Thoracic aorta (tissue), 2 donors: Measurements from ENCODE around the gene SMIM17. TPM values are rescaled to one million over a fixed set of nuclear protein-coding genes. Genes with fewer than 3 reads are reported as not detected.

Experiments used
- ATAC-seq: fragments of 150-250 bp; one replicate; pipeline ENCODE4 v1.8.0; 2017; ENCODE audit warnings: low read depth; ENCODE audit not compliant: insufficient number of reproducible peaks, low FRiP score
- DNase-seq: peaks from one replicate; pipeline ENCODE4 v3.0.0-alpha.2; 2020; ENCODE audit warnings: low spot score
- H3K27ac ChIP-seq, 2 donors: fragments of 200-600 bp; sonication (generic); 1 replicate in 1 of 2; 2 replicates in 1 of 2; pipeline ENCODE4 v1.5.1; 2016; ENCODE audit warnings: mild to moderate bottlenecking in 2 of 2, moderate library complexity in 2 of 2
- H3K27me3 ChIP-seq: fragments of 200-600 bp; sonication (generic); replicated peaks from 2 replicates; pipeline ENCODE4 v1.6.0; 2016; ENCODE audit warnings: mild to moderate bottlenecking; ENCODE audit not compliant: insufficient read depth
- H3K36me3 ChIP-seq: fragments of 200-600 bp; sonication (generic); one replicate; pipeline ENCODE4 v1.5.1; 2016
- H3K4me1 ChIP-seq, 2 donors: fragments of 200-600 bp; sonication (generic); 1 replicate in 1 of 2; 2 replicates in 1 of 2; pipeline versions ENCODE4 v1.5.1 to v1.6.0; 2016; ENCODE audit warnings: low read depth in 2 of 2, mild to moderate bottlenecking in 1 of 2; ENCODE audit not compliant: control insufficient read depth in 1 of 2
- H3K4me3 ChIP-seq: fragments of 200-600 bp; sonication (generic); 2 replicates; pipeline ENCODE4 v1.5.1; 2016; ENCODE audit warnings: mild to moderate bottlenecking
- H3K9me3 ChIP-seq: fragments of 200-600 bp; sonication (generic); 2 replicates; pipeline ENCODE4 v1.5.1; 2016
- total RNA-seq, 2 donors: library from RNA; depleted of rRNA; stranded (reverse); fragments of >200 nt; gene quantifications; one replicate each; pipeline versions ENCODE4 v1.1.0 to v1.2.3, GENCODE V29; 2016
- TF ChIP-seq, protein P1 (sequence below): fragments of 200-600 bp; sonication (generic); IDR thresholded peaks from one replicate; pipeline ENCODE4 v1.5.1; 2019; ENCODE audit warnings: antibody characterized with exemption

Gene SMIM17
- total RNA-seq, 2 donors from 2014 or later: 4.4 TPM; not detected in 1

GRCh38 chr19:56689198-56689597 lies 46.2 kb downstream of the SMIM17 start:
- Histone ChIP-seq H3K4me1 (no peaks in the 10 kb centered on the region), H3K27ac (no peak overlapping the region), H3K36me3 (no peaks in the 10 kb centered on the region), H3K27me3 (no peaks in the 10 kb centered on the region), H3K9me3 (no peaks in the 10 kb centered on the region), H3K4me3 (no peak overlapping the region)
- DNase-seq: no peak
- TF ChIP-seq, protein P1, sequence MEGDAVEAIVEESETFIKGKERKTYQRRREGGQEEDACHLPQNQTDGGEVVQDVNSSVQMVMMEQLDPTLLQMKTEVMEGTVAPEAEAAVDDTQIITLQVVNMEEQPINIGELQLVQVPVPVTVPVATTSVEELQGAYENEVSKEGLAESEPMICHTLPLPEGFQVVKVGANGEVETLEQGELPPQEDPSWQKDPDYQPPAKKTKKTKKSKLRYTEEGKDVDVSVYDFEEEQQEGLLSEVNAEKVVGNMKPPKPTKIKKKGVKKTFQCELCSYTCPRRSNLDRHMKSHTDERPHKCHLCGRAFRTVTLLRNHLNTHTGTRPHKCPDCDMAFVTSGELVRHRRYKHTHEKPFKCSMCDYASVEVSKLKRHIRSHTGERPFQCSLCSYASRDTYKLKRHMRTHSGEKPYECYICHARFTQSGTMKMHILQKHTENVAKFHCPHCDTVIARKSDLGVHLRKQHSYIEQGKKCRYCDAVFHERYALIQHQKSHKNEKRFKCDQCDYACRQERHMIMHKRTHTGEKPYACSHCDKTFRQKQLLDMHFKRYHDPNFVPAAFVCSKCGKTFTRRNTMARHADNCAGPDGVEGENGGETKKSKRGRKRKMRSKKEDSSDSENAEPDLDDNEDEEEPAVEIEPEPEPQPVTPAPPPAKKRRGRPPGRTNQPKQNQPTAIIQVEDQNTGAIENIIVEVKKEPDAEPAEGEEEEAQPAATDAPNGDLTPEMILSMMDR: no peak
- ATAC-seq: no peak

GRCh38 chr19:56690670-56691069 lies 47.7 kb downstream of the SMIM17 start:
- ATAC-seq (no peak), DNase-seq (no peak)
- H3K27me3 ChIP-seq: no peaks in the 10 kb centered on the region
- H3K4me1 ChIP-seq: no peaks in the 10 kb centered on the region
- no peak overlapping the region for H3K27ac ChIP-seq
- TF ChIP-seq, protein P1: no peak
- H3K4me3 ChIP-seq: no peak overlapping the region
- no peaks in the 10 kb centered on the region for H3K9me3 ChIP-seq
- no peaks in the 10 kb centered on the region for H3K36me3 ChIP-seq

DNA sequence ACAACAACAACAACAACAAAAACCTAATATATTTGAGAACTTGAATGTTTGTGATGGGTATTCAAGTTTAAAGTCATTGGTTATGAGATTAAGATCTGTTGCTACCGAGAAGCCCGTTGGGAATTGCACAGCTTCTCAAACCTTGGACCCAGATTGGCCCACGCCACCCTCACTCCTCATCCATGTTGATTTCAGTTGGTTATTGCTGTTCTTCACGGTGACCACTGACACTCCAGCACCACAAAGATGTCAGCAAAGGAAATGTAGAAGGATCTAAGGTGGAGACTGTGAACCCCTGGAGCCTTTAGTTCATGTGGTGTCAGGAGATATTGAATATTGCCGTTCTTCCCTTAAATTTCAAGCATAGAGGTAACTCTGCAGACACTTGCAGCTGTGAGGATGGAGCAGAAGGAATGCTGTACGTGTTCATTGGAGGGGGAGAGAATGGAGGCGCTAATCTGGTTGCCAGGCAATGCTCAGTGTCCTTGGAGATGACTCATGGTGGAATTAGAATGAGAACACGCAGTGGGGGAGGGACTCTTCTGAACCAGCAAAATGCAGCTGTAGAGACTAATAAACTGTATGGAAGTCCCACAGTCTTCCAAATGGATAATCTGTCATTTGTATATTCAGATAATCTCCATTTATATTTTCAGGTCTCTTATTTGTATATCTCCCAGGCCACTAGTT lies 49.4 kb downstream of the SMIM17 start:
- Histone ChIP-seq H3K27ac (no peak overlapping the region), H3K4me1 (no peaks in the 10 kb centered on the region), H3K9me3 (no peaks in the 10 kb centered on the region), H3K4me3 (no peak overlapping the region), H3K36me3 (no peaks in the 10 kb centered on the region), H3K27me3 (no peaks in the 10 kb centered on the region)
- ATAC-seq (no peak), DNase-seq (no peak)
- TF ChIP-seq, protein P1: no peak

GRCh38 chr19:56699552-56699951 lies 56.6 kb downstream of the SMIM17 start:
- TF ChIP-seq, protein P1: no peak
- H3K4me1 ChIP-seq: no peaks in the 10 kb centered on the region
- ATAC-seq (no peak), DNase-seq (no peak)
- no peak overlapping the region for H3K27ac ChIP-seq
- no peaks in the 10 kb centered on the region for H3K27me3 ChIP-seq
- H3K9me3 ChIP-seq: no peaks in the 10 kb centered on the region
- no peaks in the 10 kb centered on the region for H3K36me3 ChIP-seq
- no peak overlapping the region for H3K4me3 ChIP-seq

DNA sequence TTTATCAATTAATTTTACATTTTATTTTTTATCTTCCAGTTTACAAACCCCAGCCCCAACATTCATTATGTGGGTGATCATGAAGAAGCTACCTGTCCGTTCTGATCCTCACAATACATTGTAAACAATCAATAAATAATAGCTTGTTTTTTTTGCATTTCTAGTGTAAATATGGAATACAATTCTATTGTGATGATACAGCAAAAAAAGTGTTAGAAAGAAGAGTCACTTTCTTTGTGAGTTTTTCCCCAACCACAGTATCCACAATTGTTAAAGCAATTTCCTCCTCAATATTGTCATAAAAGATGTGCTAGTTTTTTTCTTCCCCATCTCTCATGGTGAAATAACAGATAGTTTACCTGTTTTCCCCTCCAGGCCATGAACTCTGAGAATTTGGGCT lies 58.9 kb downstream of the SMIM17 start:
- ATAC-seq (no peak), DNase-seq (no peak)
- Histone ChIP-seq H3K4me1 (no peaks in the 10 kb centered on the region), H3K4me3 (no peak overlapping the region), H3K27me3 (no peaks in the 10 kb centered on the region), H3K36me3 (no peaks in the 10 kb centered on the region), H3K27ac (no peak overlapping the region), H3K9me3 (no peaks in the 10 kb centered on the region)
- TF ChIP-seq, protein P1: no peak
